GM23338 (cell line): ENCODE measurements around the gene NUP107. TPM values are rescaled to one million over a fixed set of nuclear protein-coding genes. Genes with fewer than 3 reads are reported as not detected.

ENCODE experiments used
- ATAC-seq: fragments of 200-7000 bp; cut with Tn5 transposase; 3 replicates; pipeline ENCODE4 v1.9.1; 2020
- DNase-seq: peaks from one replicate; pipeline ENCODE4 v3.0.0-alpha.2; 2015; ENCODE audit warnings: low spot score
- H2AFZ ChIP-seq: fragments of 200-600 bp; sonication (generic); 2 replicates; pipeline ENCODE4 v1.8.0; 2016; ENCODE audit warnings: antibody characterized with exemption, mild to moderate bottlenecking, moderate library complexity
- H3F3A ChIP-seq: fragments of 200-600 bp; sonication (generic); replicated peaks from 2 replicates; pipeline ENCODE4 v1.8.0; 2017; ENCODE audit warnings: antibody characterized with exemption, mixed run types, low read depth
- H3K27ac ChIP-seq: fragments of 200-600 bp; sonication (generic); 2 replicates; pipeline ENCODE4 v1.6.1; 2016; ENCODE audit warnings: low read depth
- H3K27me3 ChIP-seq: fragments of 200-600 bp; sonication (generic); 2 replicates; pipeline ENCODE4 v1.8.0; 2016; ENCODE audit warnings: mild to moderate bottlenecking, mixed run types, moderate library complexity; ENCODE audit not compliant: insufficient read depth
- H3K36me3 ChIP-seq: fragments of 200-600 bp; sonication (generic); 2 replicates; pipeline ENCODE4 v1.8.0; 2016; ENCODE audit warnings: mild to moderate bottlenecking; ENCODE audit not compliant: insufficient read depth
- H3K4me1 ChIP-seq: fragments of 200-600 bp; sonication (generic); 2 replicates; pipeline ENCODE4 v1.8.0; 2016; ENCODE audit warnings: mild to moderate bottlenecking, moderate library complexity; ENCODE audit not compliant: insufficient read depth
- H3K4me2 ChIP-seq: fragments of 200-600 bp; sonication (generic); 2 replicates; pipeline ENCODE4 v1.7.1; 2017; ENCODE audit warnings: mixed run types
- H3K4me3 ChIP-seq: fragments of 200-600 bp; sonication (generic); 2 replicates; pipeline ENCODE4 v1.6.1; 2016; ENCODE audit warnings: mixed run types
- H3K79me2 ChIP-seq: fragments of 200-600 bp; sonication (generic); replicated peaks from 2 replicates; pipeline ENCODE4 v1.8.0; 2017; ENCODE audit warnings: mild to moderate bottlenecking; ENCODE audit not compliant: insufficient read depth
- H3K9me2 ChIP-seq: fragments of 200-600 bp; sonication (generic); 2 replicates; pipeline ENCODE4 v1.8.0; 2017; ENCODE audit not compliant: insufficient read depth
- H4K20me1 ChIP-seq: fragments of 200-600 bp; sonication (generic); replicated peaks from 2 replicates; pipeline ENCODE4 v1.8.0; 2017; ENCODE audit warnings: mild to moderate bottlenecking; ENCODE audit not compliant: insufficient read depth
- H3K27ac Mint-ChIP-seq: 2 replicates; pipeline ENCODE4 v1.8.0; 2020; ENCODE audit warnings: inconsistent platforms, mild to moderate bottlenecking, moderate library complexity, mixed read lengths
- H3K27me3 Mint-ChIP-seq: 3 replicates; pipeline ENCODE4 v1.8.0; 2022; ENCODE audit warnings: low read depth, mild to moderate bottlenecking, moderate library complexity, mixed read lengths, inconsistent platforms; ENCODE audit not compliant: insufficient read depth, poor library complexity
- H3K36me3 Mint-ChIP-seq: 3 replicates; pipeline ENCODE4 v1.8.0; 2021; ENCODE audit warnings: low read depth, mild to moderate bottlenecking, inconsistent platforms, moderate library complexity, mixed read lengths
- H3K4me1 Mint-ChIP-seq: 3 replicates; pipeline ENCODE4 v1.8.0; 2020; ENCODE audit warnings: mild to moderate bottlenecking, inconsistent platforms, mixed read lengths
- H3K4me3 Mint-ChIP-seq: 3 replicates; pipeline ENCODE4 v1.8.0; 2021; ENCODE audit warnings: moderate library complexity, mild to moderate bottlenecking, inconsistent platforms, mixed read lengths
- H3K9me3 Mint-ChIP-seq: 3 replicates; pipeline ENCODE4 v1.8.0; 2020; ENCODE audit warnings: moderate library complexity, mild to moderate bottlenecking, inconsistent platforms, mixed read lengths
- CREB1 ChIP-seq: fragments of 250-450 bp; sonication (Bioruptor Pico); IDR thresholded peaks from 2 replicates; pipeline ENCODE4 v1.5.0; 2020; ENCODE audit warnings: low read depth, mild to moderate bottlenecking, moderate library complexity
- CTCF ChIP-seq, 2 experiments: fragments of 200-600 bp in 1 of 2; sonication (generic) in 1 of 2; conservative IDR thresholded peaks; 2 replicates each; pipeline versions ENCODE4 v1.5.1 to v1.6.1; 2016 to 2017; ENCODE audit warnings: antibody characterized with exemption in 2 of 2, low read depth in 2 of 2, mild to moderate bottlenecking in 2 of 2, moderate library complexity in 1 of 2
- EZH2 ChIP-seq: fragments of 200-600 bp; sonication (generic); IDR thresholded peaks from one replicate; pipeline ENCODE4 v1.8.0; 2017; ENCODE audit warnings: antibody characterized with exemption, mild to moderate bottlenecking, low read depth; ENCODE audit not compliant: unreplicated experiment
- JUNB ChIP-seq: IDR thresholded peaks from one replicate; pipeline ENCODE4 v1.6.1; 2016; ENCODE audit warnings: antibody characterized with exemption; ENCODE audit not compliant: unreplicated experiment
- POLR2AphosphoS5 ChIP-seq: IDR thresholded peaks from 2 replicates; pipeline ENCODE4 v1.6.1; 2016; ENCODE audit warnings: antibody characterized with exemption, low read depth
- STAT1 ChIP-seq: IDR thresholded peaks from one replicate; pipeline ENCODE4 v1.6.1; 2016; ENCODE audit warnings: antibody characterized with exemption; ENCODE audit not compliant: unreplicated experiment
- ZNF114 ChIP-seq: fragments of 250-450 bp; sonication (Bioruptor Pico); IDR thresholded peaks from 2 replicates; pipeline ENCODE4 v1.5.0; 2020; ENCODE audit warnings: mild to moderate bottlenecking, moderate library complexity
- ZNF331 ChIP-seq: fragments of 250-450 bp; sonication (Bioruptor Pico); IDR thresholded peaks from 2 replicates; pipeline ENCODE4 v1.5.0; 2020; ENCODE audit warnings: low read depth, mild to moderate bottlenecking, moderate library complexity
- ZNF462 ChIP-seq: fragments of 250-450 bp; sonication (Bioruptor Pico); IDR thresholded peaks from 2 replicates; pipeline ENCODE4 v1.5.0; 2020; ENCODE audit warnings: mild to moderate bottlenecking, moderate library complexity
- polyA plus RNA-seq: library from polyadenylated mRNA; unstranded; fragments of >200 nt; fragmentation: Nextera tagmentation; extraction: Ambion mirVana; gene quantifications from 2 replicates; pipeline ENCODE4 v1.2.1, GENCODE V29; 2016
- total RNA-seq: library from RNA; depleted of rRNA; stranded (reverse); fragments of >200 nt; shearing (Covaris generic); gene quantifications from 2 replicates; pipeline ENCODE4 v1.2.3, GENCODE V29; 2014

Gene NUP107
- total and polyA plus RNA-seq, 2 experiments from 2014 or later: 123 to 152 TPM

GRCh38 chr12:68755536-68756243 lies 68.9 kb downstream of the NUP107 start (continued):
- TF ChIP-seq CTCF (conservative IDR thresholded peaks at IDR 0.05; ENCODE audit: low read depth in 2 of 2): no peak

GRCh38 chr12:68759852-68760251 lies 73.1 kb downstream of the NUP107 start:
- Histone ChIP-seq H3K27ac (no peak overlapping the region), H3K27me3 (no peaks in the 10 kb centered on the region), H3K4me2 (no peak overlapping the region), H3F3A (no peaks in the 10 kb centered on the region), H2AFZ (no peak overlapping the region), H3K9me2 (no peaks in the 10 kb centered on the region), H4K20me1 (0 out of 2 replicates have a peak, but pooled peaks cover 6% of the 10 kb centered on the region), H3K79me2 (no peaks in the 10 kb centered on the region), H3K4me1 (no peaks in the 10 kb centered on the region), H3K4me3 (no peak overlapping the region), H3K36me3 (peaks cover 26% of the 10 kb centered on the region; the same call in 1 of the 2 replicates)
- Mint-ChIP-seq H3K9me3 (no peaks in the 10 kb centered on the region), H3K27me3 (peaks cover 1% of the 10 kb centered on the region), H3K36me3 (peaks cover 46% of the 10 kb centered on the region), H3K4me1 (0 out of 3 replicates have a peak, but pooled peaks cover 5% of the 10 kb centered on the region), H3K4me3 (no peak overlapping the region), H3K27ac (no peak overlapping the region)
- DNase-seq (no peak), ATAC-seq (no peak)
- no peak for TF ChIP-seq CREB1 (CRISPR knock-in tag)
- no peak for TF ChIP-seq JUNB
- no peak for TF ChIP-seq ZNF331 (CRISPR knock-in tag)
- no peak for TF ChIP-seq EZH2
- no peak for TF ChIP-seq CTCF (conservative IDR thresholded peaks at IDR 0.05; ENCODE audit: low read depth in 2 of 2)
- no peak for TF ChIP-seq POLR2AphosphoS5
- no peak for TF ChIP-seq ZNF114 (CRISPR knock-in tag)
- no peak for TF ChIP-seq ZNF462 (CRISPR knock-in tag)
- no peak for TF ChIP-seq STAT1
